Keratinocyte (primary cell): ENCODE results near the gene TRAM2. TPM values are rescaled to one million over a fixed set of nuclear protein-coding genes. Genes with fewer than 3 reads are reported as not detected.

ENCODE experiments used
- DNase-seq: peaks from one replicate; pipeline ENCODE4 v3.0.0-alpha.2; 2011; ENCODE audit warnings: low read depth, missing footprints, low spot score
- FAIRE-seq: peaks from 2 replicates; lab custom pipeline; 2011; peaks lifted over from hg19 to GRCh38; lab: Jason Lieb, UNC
- H2AFZ ChIP-seq: 2 replicates; pipeline ENCODE4 v1.6.0; 2012; ENCODE audit warnings: low read length, control low read depth, inconsistent platforms; ENCODE audit not compliant: control insufficient read depth
- H3K27ac ChIP-seq: 2 replicates; pipeline ENCODE4 v1.5.1; 2011; ENCODE audit warnings: low read length; ENCODE audit not compliant: control insufficient read depth, insufficient read depth
- H3K27me3 ChIP-seq: 3 replicates; pipeline ENCODE4 v1.6.0; 2011; ENCODE audit warnings: low read length; ENCODE audit not compliant: control insufficient read depth, insufficient read depth; ENCODE audit errors: extremely low read depth
- H3K36me3 ChIP-seq, 2 experiments: 2 replicates in 1 of 2; 3 replicates in 1 of 2; pipeline ENCODE4 v1.5.1; 2011; ENCODE audit warnings: low read length in 2 of 2, mild to moderate bottlenecking in 1 of 2; ENCODE audit not compliant: control insufficient read depth in 2 of 2, insufficient read depth in 2 of 2; ENCODE audit errors: extremely low read depth in 1 of 2
- H3K4me1 ChIP-seq: 3 replicates; pipeline ENCODE4 v1.5.1; 2011; ENCODE audit warnings: low read length; ENCODE audit not compliant: control insufficient read depth, insufficient read depth; ENCODE audit errors: extremely low read depth
- H3K4me2 ChIP-seq: 3 replicates; pipeline ENCODE4 v1.6.0; 2011; ENCODE audit warnings: low read depth, low read length; ENCODE audit not compliant: control insufficient read depth, insufficient read depth; ENCODE audit errors: extremely low read depth
- H3K4me3 ChIP-seq, 3 experiments: fragments of 200-600 bp in 1 of 3; sonication (generic) in 1 of 3; 2 replicates in 2 of 3; 3 replicates in 1 of 3; pipeline ENCODE4 v1.5.1; 2011 to 2016; ENCODE audit warnings: low read length in 3 of 3, mild to moderate bottlenecking in 3 of 3, control low read depth in 2 of 3, inconsistent platforms in 1 of 3, low read depth in 1 of 3, mixed read lengths in 1 of 3, mixed run types in 1 of 3, moderate library complexity in 1 of 3; ENCODE audit not compliant: control insufficient read depth in 2 of 3, insufficient read depth in 2 of 3; ENCODE audit errors: extremely low read depth in 1 of 3
- H3K79me2 ChIP-seq: 2 replicates; pipeline ENCODE4 v1.6.0; 2012; ENCODE audit warnings: low read length; ENCODE audit not compliant: control insufficient read depth, insufficient read depth
- H3K9ac ChIP-seq: 3 replicates; pipeline ENCODE4 v1.6.0; 2011; ENCODE audit warnings: low read length; ENCODE audit not compliant: control insufficient read depth, insufficient read depth; ENCODE audit errors: extremely low read depth
- H3K9me1 ChIP-seq: 3 replicates; pipeline ENCODE4 v1.6.0; 2011; ENCODE audit warnings: low read length; ENCODE audit not compliant: control insufficient read depth, insufficient read depth; ENCODE audit errors: extremely low read depth
- H3K9me3 ChIP-seq: 2 replicates; pipeline ENCODE4 v1.5.1; 2012; ENCODE audit warnings: low read depth, low read length; ENCODE audit not compliant: control insufficient read depth
- H4K20me1 ChIP-seq: 3 replicates; pipeline ENCODE4 v1.6.0; 2011; ENCODE audit warnings: low read length; ENCODE audit not compliant: control insufficient read depth, insufficient read depth; ENCODE audit errors: extremely low read depth
- CTCF ChIP-seq, 3 experiments: IDR thresholded peaks in 1 of 3; conservative IDR thresholded peaks in 1 of 3; optimal IDR thresholded peaks in 1 of 3; 2 replicates in 2 of 3; 3 replicates in 1 of 3; pipeline versions ENCODE3 to v1.5.1; 2011; ENCODE audit warnings: low read length in 3 of 3, mild to moderate bottlenecking in 3 of 3, moderate library complexity in 2 of 3, control low read depth in 1 of 3, inconsistent platforms in 1 of 3; ENCODE audit not compliant: insufficient read depth in 2 of 3; ENCODE audit errors: extremely low read depth in 1 of 3
- EZH2 ChIP-seq: IDR thresholded peaks from one replicate; pipeline ENCODE4 v1.6.1; 2012; ENCODE audit warnings: inconsistent platforms, mild to moderate bottlenecking, low read length, moderate library complexity
- dilution Hi-C: fragments of 300-500 bp; cut with MboI; formaldehyde crosslinking; loops from one replicate; pipeline ENCODE4 v1.7.0; 2020; ENCODE audit warnings: low sequenced_read_pairs; ENCODE audit not compliant: extremely low pct_ligation_motif_present
- polyA plus RNA-seq, 5 experiments: library from polyadenylated mRNA; depleted of rRNA in 3 of 5; stranded (reverse) in 3 of 5; stranded (forward) in 1 of 5; unstranded in 1 of 5; fragments of >200 nt; gene quantifications; 1 replicate in 1 of 5; 2 replicates in 3 of 5; 3 replicates in 1 of 5; pipeline versions ENCODE4 v1.2.1 to v1.2.3, GENCODE V29; 2011 to 2012; ENCODE audit warnings: missing spikeins in 2 of 5, low read depth in 1 of 5, low replicate concordance in 1 of 5

Gene TRAM2
- polyA plus RNA-seq, 1 donor (not counting 4 experiments of a cell fraction or from before 2014, with no cell fraction given), result 9.2 TPM

GRCh38 chr6:52616059-52616690, 39.3 kb upstream of the TRAM2 start:
- no peaks in the 10 kb centered on the region for H3K27me3 ChIP-seq
- TF ChIP-seq CTCF (optimal IDR thresholded peaks at IDR 0.05 in 1 of 3, IDR thresholded peaks at IDR 0.05 in 1 of 3, conservative IDR thresholded peaks at IDR 0.05 in 1 of 3; ENCODE audit: extremely low read depth in 1 of 3, insufficient read depth in 2 of 3, low read length in 3 of 3) (no peak), EZH2 (no peak)
- no peak overlapping the region for H2AFZ ChIP-seq
- dilution Hi-C loops, result no loop called here
- no peaks in the 10 kb centered on the region for H3K9me1 ChIP-seq
- no peaks in the 10 kb centered on the region for H3K4me1 ChIP-seq
- H3K36me3 ChIP-seq, result no peaks in the 10 kb centered on the region
- H3K27ac ChIP-seq, result no peak overlapping the region
- no peak overlapping the region for H3K9ac ChIP-seq
- DNase-seq (no peak), FAIRE-seq (no peak)
- H4K20me1 ChIP-seq, result no peaks in the 10 kb centered on the region
- no peak overlapping the region for H3K4me2 ChIP-seq
- no peaks in the 10 kb centered on the region for H3K9me3 ChIP-seq
- H3K4me3 ChIP-seq, result no peak overlapping the region
- H3K79me2 ChIP-seq, result no peaks in the 10 kb centered on the region

DNA sequence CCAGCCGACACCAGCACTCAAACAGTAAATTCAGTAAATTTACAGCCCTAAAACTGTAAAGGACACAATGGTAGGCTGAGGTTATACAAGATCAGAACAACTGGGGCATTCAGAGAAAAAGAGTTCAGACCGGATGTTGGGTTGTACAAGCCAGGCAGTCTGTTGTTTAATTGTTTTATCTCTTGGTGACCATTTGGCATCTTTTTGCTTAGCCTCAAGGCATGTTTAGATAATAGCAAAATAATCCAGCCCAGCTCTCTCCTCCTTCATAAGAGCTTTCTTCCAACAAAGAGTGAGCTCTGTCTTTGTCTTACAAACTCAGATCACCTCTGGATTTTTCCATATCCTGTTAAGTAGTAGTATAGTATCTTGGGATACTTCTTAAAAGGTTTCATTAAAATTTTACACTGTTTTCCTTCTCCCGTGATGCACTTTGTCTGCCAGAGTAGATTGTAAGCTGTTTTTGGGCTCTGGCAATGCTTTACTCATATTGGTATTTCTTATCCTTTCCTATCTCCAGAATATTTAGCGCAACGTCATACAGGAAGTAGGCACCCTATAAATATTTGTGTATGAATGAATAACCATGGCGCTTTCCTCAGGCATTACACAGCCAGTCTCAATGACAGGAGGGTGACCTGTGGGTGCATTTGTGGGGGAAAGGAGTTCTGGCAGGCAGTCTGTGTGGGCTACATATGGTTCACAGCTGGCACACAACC, 35.6 kb upstream of the TRAM2 start:
- dilution Hi-C loops, result no loop called here
- Histone ChIP-seq H3K9me1 (no peaks in the 10 kb centered on the region), H3K4me1 (peaks cover 4% of the 10 kb centered on the region), H3K27ac (no peak overlapping the region), H3K4me2 (no peak overlapping the region), H3K9ac (no peak overlapping the region), H3K9me3 (no peaks in the 10 kb centered on the region), H3K4me3 (no peak overlapping the region), H4K20me1 (no peaks in the 10 kb centered on the region), H2AFZ (no peak overlapping the region), H3K79me2 (no peaks in the 10 kb centered on the region), H3K27me3 (no peaks in the 10 kb centered on the region), H3K36me3 (no peaks in the 10 kb centered on the region)
- DNase-seq, result no peak
- TF ChIP-seq CTCF (optimal IDR thresholded peaks at IDR 0.05 in 1 of 3, IDR thresholded peaks at IDR 0.05 in 1 of 3, conservative IDR thresholded peaks at IDR 0.05 in 1 of 3; ENCODE audit: extremely low read depth in 1 of 3, insufficient read depth in 2 of 3, low read length in 3 of 3), result no peak
- TF ChIP-seq EZH2, result no peak
- no peak for FAIRE-seq
